ENCODE data around the gene ATP1B4. TPM values are rescaled to one million over a fixed set of nuclear protein-coding genes. Genes with fewer than 3 reads are reported as not detected.
A peak's percentile ranks its signal among the peaks of the same experiment; 100 is the strongest.

ATP1B4 gene
- total RNA-seq, 1 donor from 2014 or later, result not detected

DNA sequence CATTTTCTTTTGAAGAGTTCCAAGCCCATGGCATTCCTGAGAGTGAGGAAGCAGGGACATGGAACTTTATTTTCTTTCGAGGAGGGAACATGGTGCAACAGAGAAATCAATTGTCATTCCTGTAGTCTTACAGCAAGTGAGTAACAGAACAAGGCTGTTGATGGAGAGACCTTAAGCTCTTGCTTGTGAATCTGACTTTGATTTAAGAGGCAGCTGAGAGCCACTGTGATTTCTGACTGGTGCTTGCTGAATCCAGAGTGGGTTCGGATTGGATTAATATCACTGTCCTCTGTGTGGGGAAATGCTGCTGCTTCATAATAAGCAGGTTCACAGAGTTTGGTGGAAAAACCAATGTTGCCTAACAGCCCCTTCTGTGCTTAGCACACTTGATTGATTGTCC, 4.7 kb upstream of the ATP1B4 start:
- Mint-ChIP-seq H3K27ac (ENCODE audit: unreplicated experiment) (no peak overlapping the region), H3K36me3 (ENCODE audit: unreplicated experiment) (no peaks in the 10 kb centered on the region), H3K4me3 (ENCODE audit: unreplicated experiment) (no peak overlapping the region), H3K9me3 (ENCODE audit: unreplicated experiment) (no peaks in the 10 kb centered on the region), H3K4me1 (ENCODE audit: low read depth, unreplicated experiment) (peaks cover 16% of the 10 kb centered on the region), H3K27me3 (ENCODE audit: unreplicated experiment) (peaks cover 3% of the 10 kb centered on the region)
- DNase-seq, result no peak
- TF ChIP-seq, protein P1, sequence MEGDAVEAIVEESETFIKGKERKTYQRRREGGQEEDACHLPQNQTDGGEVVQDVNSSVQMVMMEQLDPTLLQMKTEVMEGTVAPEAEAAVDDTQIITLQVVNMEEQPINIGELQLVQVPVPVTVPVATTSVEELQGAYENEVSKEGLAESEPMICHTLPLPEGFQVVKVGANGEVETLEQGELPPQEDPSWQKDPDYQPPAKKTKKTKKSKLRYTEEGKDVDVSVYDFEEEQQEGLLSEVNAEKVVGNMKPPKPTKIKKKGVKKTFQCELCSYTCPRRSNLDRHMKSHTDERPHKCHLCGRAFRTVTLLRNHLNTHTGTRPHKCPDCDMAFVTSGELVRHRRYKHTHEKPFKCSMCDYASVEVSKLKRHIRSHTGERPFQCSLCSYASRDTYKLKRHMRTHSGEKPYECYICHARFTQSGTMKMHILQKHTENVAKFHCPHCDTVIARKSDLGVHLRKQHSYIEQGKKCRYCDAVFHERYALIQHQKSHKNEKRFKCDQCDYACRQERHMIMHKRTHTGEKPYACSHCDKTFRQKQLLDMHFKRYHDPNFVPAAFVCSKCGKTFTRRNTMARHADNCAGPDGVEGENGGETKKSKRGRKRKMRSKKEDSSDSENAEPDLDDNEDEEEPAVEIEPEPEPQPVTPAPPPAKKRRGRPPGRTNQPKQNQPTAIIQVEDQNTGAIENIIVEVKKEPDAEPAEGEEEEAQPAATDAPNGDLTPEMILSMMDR (IDR thresholded peaks at IDR 0.05; ENCODE audit: partially characterized antibody, unreplicated experiment), result no peak

DNA sequence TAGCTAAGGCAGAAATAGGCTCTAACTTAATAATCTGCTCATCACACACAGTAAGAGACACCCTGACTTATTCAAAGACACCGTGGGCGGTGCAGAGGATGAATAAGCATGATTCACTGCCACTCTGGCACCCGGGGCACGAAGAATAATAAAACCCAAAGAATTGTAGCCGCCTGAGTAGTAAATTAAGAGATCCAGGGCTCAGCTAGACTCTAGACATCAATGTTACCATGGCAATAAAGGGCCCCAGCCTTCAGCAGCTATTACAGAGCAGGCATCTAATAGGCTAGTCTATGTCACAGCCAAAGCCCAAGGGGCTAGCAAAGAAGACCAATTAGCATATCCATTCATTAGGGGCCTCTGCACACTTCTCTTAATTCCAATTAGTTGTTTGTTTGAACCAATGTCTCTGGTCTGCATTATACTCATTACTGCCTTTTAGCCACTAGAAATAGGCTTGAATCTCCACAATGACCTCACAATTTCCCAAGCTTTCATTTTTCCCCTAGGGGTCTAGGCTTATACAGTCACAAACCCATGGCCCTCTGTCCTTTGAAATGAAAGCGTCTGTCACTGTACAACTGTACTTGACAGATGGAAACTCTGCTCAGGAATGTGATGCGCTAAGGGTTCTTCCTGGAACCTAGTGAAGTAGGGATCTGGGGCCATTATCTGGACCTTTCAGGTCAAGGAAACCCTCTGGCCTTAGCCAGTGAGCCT, 3.0 kb upstream of the ATP1B4 start:
- Mint-ChIP-seq H3K4me3 (ENCODE audit: unreplicated experiment) (peak overlapping the region; percentile 71), H3K27me3 (ENCODE audit: unreplicated experiment) (peaks cover 3% of the 10 kb centered on the region), H3K9me3 (ENCODE audit: unreplicated experiment) (no peaks in the 10 kb centered on the region), H3K36me3 (ENCODE audit: unreplicated experiment) (no peaks in the 10 kb centered on the region), H3K4me1 (ENCODE audit: low read depth, unreplicated experiment) (peaks cover 23% of the 10 kb centered on the region), H3K27ac (ENCODE audit: unreplicated experiment) (peak overlapping the region; percentile 82)
- peak; percentile 29 for DNase-seq
- TF ChIP-seq, protein P1 (IDR thresholded peaks at IDR 0.05; ENCODE audit: partially characterized antibody, unreplicated experiment), result no peak

DNA sequence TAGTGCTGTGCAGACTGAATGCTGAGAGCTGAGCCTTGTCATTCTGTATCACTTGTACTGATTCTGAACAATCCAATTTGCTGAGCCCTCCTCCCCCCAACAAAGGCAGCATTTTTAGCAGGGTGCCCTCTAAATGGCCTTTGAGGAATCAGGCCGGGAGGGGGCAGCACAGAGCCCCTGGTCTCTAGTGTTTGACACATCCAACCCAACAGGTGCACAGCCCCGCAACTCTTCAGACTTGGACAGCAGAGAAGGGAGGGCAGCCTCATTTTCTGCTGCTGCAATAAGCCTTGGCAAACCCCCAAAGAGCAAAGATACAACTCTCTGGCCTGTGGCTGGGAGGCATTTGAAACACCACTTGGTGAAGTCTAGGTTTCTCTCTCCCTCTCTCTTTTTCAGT, 3.4 kb downstream of the ATP1B4 start:
- Mint-ChIP-seq H3K36me3 (ENCODE audit: unreplicated experiment) (no peaks in the 10 kb centered on the region), H3K27ac (ENCODE audit: unreplicated experiment) (no peak overlapping the region), H3K9me3 (ENCODE audit: unreplicated experiment) (no peaks in the 10 kb centered on the region), H3K27me3 (ENCODE audit: unreplicated experiment) (no peaks in the 10 kb centered on the region), H3K4me1 (ENCODE audit: low read depth, unreplicated experiment) (peaks cover 9% of the 10 kb centered on the region), H3K4me3 (ENCODE audit: unreplicated experiment) (no peak overlapping the region)
- peak; percentile 58 for DNase-seq
- TF ChIP-seq, protein P1 (IDR thresholded peaks at IDR 0.05; ENCODE audit: partially characterized antibody, unreplicated experiment), result peak; percentile 36

DNA sequence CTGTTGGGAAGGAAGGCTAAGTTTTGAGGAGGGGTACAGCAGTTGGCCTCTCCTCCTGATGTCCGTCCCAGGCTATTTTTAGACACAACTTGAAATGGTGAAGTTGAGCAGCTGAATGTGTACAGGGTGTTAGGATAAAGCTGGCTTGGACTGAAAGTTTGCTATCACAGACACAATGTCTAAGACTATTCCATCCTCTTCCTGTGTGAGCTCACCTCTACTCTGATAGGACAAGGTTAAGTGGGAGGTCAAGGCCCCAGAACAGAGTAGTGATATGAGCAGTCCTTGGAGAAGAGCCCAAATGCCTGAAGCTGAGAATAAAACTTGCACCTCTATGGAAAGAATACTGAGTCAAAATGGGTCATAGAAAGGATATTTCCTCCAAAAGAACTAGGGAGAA, 4.1 kb downstream of the ATP1B4 start:
- DNase-seq, result no peak
- Mint-ChIP-seq H3K9me3 (ENCODE audit: unreplicated experiment) (no peaks in the 10 kb centered on the region), H3K36me3 (ENCODE audit: unreplicated experiment) (no peaks in the 10 kb centered on the region), H3K27me3 (ENCODE audit: unreplicated experiment) (no peaks in the 10 kb centered on the region), H3K4me3 (ENCODE audit: unreplicated experiment) (no peak overlapping the region), H3K4me1 (ENCODE audit: low read depth, unreplicated experiment) (peaks cover 9% of the 10 kb centered on the region), H3K27ac (ENCODE audit: unreplicated experiment) (no peak overlapping the region)
- TF ChIP-seq, protein P1 (IDR thresholded peaks at IDR 0.05; ENCODE audit: partially characterized antibody, unreplicated experiment), result no peak

DNA sequence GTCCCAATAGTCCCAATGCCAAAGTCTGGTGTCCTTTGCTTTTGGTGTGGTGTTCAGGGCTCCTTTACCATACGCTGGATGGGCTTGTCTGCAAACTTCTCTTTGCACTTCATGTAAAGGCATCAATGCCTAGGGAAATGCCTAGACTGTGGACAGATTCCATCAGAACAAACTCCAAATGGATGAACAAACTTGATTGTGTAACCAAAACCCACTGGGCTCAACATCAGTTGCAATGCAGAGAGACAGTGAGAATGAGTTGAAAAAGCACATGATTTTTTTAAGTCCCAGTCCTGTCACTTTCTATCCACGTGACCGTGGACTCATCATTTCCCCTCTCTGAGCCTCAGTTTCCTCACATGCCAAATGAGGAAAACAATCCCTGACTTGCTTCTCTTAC, 4.9 kb downstream of the ATP1B4 start:
- H3K27ac Mint-ChIP-seq (ENCODE audit: unreplicated experiment), result no peak overlapping the region
- no peak for DNase-seq

More for the DNA sequence above, 4.9 kb downstream of the ATP1B4 start:
- Mint-ChIP-seq H3K9me3 (ENCODE audit: unreplicated experiment) (no peaks in the 10 kb centered on the region), H3K4me1 (ENCODE audit: low read depth, unreplicated experiment) (peaks cover 7% of the 10 kb centered on the region), H3K36me3 (ENCODE audit: unreplicated experiment) (no peaks in the 10 kb centered on the region), H3K4me3 (ENCODE audit: unreplicated experiment) (no peak overlapping the region), H3K27me3 (ENCODE audit: unreplicated experiment) (no peaks in the 10 kb centered on the region)
- TF ChIP-seq, protein P1 (IDR thresholded peaks at IDR 0.05; ENCODE audit: partially characterized antibody, unreplicated experiment), result no peak
